ENCODE measurements around the gene CACNA2D3.

- no peak for TF ChIP-seq POLR2A (IDR thresholded peaks at IDR 0.05)
- TF ChIP-seq, protein P1, sequence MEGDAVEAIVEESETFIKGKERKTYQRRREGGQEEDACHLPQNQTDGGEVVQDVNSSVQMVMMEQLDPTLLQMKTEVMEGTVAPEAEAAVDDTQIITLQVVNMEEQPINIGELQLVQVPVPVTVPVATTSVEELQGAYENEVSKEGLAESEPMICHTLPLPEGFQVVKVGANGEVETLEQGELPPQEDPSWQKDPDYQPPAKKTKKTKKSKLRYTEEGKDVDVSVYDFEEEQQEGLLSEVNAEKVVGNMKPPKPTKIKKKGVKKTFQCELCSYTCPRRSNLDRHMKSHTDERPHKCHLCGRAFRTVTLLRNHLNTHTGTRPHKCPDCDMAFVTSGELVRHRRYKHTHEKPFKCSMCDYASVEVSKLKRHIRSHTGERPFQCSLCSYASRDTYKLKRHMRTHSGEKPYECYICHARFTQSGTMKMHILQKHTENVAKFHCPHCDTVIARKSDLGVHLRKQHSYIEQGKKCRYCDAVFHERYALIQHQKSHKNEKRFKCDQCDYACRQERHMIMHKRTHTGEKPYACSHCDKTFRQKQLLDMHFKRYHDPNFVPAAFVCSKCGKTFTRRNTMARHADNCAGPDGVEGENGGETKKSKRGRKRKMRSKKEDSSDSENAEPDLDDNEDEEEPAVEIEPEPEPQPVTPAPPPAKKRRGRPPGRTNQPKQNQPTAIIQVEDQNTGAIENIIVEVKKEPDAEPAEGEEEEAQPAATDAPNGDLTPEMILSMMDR (IDR thresholded peaks at IDR 0.05) = no peak
Observed at GRCh38 chr3:54836871-54837270, 714.5 kb downstream of the CACNA2D3 start.

All from upper lobe of left lung (tissue), 4 donors.